ENCODE data around the gene GRB10.

- TF ChIP-seq, protein P1, sequence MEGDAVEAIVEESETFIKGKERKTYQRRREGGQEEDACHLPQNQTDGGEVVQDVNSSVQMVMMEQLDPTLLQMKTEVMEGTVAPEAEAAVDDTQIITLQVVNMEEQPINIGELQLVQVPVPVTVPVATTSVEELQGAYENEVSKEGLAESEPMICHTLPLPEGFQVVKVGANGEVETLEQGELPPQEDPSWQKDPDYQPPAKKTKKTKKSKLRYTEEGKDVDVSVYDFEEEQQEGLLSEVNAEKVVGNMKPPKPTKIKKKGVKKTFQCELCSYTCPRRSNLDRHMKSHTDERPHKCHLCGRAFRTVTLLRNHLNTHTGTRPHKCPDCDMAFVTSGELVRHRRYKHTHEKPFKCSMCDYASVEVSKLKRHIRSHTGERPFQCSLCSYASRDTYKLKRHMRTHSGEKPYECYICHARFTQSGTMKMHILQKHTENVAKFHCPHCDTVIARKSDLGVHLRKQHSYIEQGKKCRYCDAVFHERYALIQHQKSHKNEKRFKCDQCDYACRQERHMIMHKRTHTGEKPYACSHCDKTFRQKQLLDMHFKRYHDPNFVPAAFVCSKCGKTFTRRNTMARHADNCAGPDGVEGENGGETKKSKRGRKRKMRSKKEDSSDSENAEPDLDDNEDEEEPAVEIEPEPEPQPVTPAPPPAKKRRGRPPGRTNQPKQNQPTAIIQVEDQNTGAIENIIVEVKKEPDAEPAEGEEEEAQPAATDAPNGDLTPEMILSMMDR (IDR thresholded peaks at IDR 0.05), result no peak
- no peak for TF ChIP-seq POLR2A (IDR thresholded peaks at IDR 0.05)
Observed at GRCh38 chr7:50818324-50818723, 35.6 kb upstream of the GRB10 start.
